Fibroblast of skin of left biceps (primary cell): ENCODE data around the gene RACGAP1.

Experiments used
- DNase-seq, 2 experiments: peaks; one replicate each; pipeline ENCODE4 v3.0.0-alpha.2; 2013; ENCODE audit warnings: low read depth in 2 of 2

Gene RACGAP1, protein sequence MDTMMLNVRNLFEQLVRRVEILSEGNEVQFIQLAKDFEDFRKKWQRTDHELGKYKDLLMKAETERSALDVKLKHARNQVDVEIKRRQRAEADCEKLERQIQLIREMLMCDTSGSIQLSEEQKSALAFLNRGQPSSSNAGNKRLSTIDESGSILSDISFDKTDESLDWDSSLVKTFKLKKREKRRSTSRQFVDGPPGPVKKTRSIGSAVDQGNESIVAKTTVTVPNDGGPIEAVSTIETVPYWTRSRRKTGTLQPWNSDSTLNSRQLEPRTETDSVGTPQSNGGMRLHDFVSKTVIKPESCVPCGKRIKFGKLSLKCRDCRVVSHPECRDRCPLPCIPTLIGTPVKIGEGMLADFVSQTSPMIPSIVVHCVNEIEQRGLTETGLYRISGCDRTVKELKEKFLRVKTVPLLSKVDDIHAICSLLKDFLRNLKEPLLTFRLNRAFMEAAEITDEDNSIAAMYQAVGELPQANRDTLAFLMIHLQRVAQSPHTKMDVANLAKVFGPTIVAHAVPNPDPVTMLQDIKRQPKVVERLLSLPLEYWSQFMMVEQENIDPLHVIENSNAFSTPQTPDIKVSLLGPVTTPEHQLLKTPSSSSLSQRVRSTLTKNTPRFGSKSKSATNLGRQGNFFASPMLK

DNA sequence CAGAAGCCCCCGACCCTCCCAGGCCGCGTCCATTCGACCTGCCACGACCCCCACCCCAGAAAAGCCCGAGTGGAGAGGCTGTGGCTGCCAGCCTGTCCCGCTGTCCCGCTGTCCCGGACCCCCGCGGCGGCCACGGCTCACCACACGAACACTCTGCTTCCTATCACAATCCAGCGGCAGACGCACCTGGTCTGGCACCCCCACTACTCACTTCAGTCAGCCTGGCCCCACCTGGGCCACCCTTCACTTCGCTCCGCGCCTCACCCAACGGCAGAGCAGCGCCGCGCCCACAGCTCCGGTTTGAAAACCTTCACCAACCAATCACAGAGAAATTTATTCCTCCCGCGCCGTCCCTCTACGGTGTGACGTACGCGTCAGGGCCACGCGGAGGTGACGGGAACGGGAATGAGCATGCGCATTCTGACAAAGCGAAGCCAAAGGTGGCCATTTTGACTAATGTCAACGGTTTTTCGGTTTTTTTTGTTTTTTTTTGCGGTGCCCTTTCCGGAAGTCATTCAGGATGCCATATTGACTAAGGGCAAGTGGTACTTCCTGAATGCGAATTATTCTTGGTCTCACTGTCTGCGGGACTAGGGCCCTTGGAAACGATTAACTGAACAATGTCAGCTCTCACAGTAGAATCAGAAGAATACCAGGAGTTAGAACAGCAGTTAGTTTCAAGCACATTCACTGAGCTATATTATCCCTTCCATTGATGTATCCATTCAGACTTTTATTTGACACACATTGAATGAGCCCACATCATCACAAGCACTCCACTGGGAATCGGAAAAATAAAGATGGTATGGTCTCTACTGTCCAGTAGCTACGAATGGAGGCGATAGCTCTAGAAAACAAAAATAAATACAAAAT is at the start of gene RACGAP1:
RACGAP1 (minus strand) TSS at position 308 of the 873 bp plus-strand sequence. CDS start 8,779 bp downstream, outside the sequence.
- DNase-seq = peak; percentile 96 to 97

DNA sequence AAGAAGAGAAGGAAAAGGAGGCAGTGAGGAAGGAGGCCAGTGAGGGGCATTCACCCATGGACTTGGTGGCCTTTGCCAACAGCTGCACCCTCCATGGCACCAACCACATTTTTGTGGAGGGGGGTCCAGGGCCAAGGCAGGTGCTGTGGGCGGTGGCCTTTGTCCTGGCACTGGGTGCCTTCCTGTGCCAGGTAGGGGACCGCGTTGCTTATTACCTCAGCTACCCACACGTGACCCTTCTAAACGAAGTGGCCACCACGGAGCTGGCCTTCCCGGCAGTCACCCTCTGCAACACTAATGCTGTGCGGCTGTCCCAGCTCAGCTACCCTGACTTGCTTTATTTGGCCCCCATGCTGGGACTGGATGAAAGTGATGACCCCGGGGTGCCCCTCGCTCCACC is 48.4 kb upstream of the RACGAP1 start:
- DNase-seq = no peak

DNA sequence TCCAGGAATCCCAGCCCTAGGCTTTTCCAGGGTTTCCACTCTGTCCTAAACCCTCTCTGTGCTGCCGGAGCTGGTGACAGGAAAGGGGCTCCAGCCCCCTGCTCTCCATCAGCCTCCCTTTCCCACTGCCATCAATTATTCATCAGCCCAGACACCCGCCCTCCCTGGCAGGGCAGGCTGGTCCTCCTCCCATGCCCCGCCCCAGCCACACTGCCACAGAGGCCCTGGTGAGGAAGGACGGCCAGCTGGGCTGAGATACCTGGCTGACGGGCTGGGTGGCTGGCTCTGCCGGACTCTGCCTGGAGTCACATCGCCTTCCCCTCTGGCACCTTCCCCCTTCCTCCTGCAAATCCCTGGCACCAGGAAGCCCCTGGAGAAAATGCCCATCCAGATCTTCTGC is 47.9 kb upstream of the RACGAP1 start:
- no peak for DNase-seq

DNA sequence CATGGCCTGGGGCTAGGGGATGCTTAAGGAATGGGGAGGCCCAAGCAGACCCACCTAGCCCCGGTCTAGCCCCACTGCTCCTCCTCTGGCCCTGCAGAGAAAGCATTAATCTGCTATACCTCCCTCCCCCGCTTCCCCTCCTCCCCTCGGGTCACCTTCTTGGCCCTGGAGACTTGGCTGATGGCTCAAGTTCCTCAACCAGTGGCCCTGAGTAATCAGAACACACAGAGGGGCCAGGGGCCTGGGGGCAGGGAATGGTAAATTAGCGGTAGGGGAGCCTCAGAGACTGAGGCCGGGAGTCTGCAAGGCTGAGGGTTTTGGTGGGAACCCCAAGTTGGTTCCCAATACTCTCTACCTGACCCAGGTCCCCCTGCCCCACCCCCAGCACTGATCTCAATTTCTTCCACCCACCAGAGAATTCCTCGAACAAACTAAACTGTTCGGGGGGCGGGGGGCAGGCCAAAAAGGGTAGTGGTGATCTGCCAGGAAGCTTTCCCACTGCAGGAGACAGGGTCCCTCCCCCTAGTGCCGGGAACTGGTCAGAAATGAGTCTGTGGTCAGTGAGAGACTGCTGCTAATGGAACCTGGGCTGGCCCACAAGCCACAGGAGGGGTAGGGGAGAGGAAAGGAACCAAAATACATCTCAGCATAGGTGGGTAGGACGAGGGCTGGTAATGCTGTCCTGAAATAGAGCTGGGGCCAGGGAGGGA is 47.1 kb upstream of the RACGAP1 start:
- no peak for DNase-seq

DNA sequence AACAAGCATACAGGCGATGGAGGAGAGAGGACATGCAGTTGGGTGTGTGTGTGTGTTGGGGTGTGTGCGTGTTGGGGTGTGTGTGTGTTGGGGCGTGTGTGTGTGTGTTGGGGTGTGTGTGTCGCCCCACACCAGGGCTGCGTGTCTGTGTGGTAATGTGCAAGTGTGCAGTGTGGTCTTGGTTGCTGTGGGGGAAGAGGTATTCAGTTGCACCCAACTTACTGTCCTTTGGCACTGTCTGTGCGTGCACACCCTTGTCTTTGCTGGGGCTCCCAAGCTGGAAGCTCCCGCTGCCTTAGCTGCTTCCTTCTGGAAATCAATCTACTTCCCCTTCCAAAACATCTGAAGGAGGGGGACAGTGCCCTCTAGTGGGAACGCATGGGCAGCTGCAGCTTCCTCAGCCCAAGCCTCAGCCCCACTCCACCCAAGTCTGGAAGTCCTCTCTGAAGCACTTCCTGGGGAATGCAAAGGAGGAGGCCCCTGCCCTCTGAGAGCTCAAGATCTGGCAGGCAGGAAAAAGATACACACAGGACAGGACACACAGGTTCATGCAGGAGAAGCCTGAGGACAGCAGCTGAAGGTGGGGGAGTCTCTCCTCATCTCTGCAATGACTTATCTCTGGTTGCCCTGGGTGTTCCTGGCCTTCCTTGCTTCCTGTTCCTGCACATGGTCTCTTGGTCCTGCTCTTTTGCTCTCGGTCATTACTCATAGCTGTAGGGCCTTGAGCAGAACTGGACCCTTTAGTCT is 45.2 kb upstream of the RACGAP1 start:
- peak in 1 of 2 experiments; percentile 59 for DNase-seq

DNA sequence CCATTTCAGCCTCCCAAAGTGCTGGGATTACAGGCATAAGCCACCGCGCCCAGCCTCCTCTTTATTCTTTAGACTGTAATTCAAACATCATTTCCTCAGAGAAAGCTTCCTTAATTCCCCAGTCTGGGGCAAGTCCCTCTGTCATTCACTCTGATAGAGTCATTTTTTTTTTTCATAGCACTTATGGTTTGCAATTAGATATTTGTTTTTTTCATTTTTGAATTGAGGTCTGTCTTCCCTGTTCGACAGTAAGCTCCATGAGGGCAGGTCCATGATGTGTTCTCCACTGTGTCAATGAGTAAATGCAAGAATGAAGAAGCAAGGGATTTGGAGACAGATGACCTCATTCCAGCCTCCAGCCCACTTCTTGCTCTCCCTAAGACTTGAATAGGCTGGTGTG is 44.2 kb upstream of the RACGAP1 start:
- DNase-seq = no peak

DNA sequence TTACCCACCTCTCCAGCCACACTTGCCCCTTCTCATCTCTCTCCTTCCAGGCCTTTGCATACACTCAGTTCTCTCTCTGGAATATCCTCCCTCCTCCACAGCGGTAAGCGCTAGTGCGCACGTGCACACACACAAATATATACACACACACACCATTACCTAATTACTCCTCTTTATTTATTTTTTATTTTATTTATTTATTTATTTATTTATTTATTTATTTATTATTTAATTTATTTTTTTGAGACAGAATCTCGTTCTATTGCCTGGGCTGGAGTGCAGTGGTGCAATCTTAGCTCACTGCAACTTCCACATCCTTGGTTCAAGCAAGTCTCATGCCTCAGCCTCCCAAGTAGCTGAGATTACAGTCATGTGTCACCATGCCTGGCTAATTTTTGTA is 43.8 kb upstream of the RACGAP1 start:
- no peak for DNase-seq

DNA sequence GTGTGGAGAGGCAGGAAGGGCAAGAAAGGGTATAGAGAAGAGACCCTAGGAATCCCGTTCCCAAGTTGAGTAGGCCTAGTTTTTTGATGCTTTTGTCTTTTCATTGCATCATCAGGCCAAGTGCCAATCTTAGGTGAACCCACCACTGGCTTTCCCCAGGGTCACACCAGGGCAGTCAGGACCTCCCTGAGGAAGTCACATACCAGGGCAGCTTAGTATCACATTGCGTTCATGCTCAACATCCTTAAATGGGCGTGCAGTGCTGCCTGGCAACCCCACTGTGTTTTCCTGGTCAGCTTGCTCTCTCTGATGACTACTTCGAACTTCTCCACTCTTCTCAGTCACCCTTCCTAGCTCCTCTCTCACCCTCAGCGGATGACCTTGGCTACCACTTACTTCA is 41.1 kb upstream of the RACGAP1 start:
- peak; percentile 57 to 67 for DNase-seq

DNA sequence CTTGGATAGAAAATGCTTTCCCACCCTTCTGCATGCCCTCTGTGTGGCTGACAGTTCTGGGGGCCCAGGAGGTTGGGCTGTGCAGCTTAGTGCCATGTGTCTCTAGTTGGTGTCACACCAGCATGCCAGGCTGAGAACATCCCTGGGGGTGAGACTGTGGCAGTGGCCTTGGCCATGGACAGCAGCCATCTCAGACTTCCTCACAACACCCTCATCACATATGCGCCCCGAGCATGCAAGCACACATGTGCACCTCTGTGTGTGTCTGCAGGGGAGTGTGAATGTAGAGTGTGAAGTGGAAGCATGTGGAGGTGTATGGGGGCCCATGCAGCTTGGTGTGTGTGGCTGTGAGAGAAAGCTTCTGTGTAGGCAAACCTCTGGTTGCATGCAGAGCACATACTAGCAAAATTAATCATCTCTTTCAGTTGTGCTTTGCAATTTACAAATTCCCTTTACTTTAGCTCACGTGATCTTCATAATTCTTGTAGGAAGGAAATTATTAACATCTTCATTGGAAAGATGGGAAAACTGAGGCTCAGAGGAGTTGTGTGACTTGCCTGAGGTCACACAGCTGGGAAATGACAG is 40.5 kb upstream of the RACGAP1 start:
- DNase-seq = no peak

DNA sequence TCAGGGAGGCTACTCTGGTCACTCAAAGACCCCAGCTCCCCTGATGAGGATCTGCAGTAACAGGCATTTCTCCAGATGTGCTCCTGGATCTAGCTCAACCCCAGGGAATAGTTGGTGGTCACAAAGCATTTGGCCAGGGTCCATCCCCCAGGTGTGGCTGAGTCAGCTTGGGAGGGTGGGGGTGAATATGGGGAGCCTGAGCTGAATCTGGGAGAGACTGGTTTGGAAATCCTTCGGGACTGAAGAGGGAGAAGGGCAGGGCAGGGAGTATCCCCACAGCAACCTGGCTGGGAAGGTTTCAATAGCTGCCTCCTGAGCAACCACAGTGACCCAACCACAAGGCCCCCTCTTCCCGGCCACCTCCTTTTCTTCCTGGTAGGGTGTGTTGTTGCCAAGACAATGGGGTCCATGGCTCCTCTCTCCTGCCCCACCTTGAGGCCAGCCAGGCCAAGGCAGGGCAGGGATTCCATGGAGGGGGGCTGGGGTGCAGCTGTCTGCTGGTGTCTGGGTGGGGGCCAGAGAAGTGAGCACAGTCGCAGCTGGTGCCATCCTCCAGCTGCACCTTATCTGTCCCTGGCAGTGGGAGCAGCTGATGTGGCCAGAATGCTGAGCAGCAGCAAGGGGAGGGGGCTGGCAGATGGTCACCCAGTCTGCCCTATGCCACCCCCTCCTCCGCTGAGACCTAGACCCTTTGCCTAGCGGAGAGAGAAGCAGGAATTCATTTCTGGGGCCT is 37.6 kb upstream of the RACGAP1 start:
- DNase-seq = no peak

DNA sequence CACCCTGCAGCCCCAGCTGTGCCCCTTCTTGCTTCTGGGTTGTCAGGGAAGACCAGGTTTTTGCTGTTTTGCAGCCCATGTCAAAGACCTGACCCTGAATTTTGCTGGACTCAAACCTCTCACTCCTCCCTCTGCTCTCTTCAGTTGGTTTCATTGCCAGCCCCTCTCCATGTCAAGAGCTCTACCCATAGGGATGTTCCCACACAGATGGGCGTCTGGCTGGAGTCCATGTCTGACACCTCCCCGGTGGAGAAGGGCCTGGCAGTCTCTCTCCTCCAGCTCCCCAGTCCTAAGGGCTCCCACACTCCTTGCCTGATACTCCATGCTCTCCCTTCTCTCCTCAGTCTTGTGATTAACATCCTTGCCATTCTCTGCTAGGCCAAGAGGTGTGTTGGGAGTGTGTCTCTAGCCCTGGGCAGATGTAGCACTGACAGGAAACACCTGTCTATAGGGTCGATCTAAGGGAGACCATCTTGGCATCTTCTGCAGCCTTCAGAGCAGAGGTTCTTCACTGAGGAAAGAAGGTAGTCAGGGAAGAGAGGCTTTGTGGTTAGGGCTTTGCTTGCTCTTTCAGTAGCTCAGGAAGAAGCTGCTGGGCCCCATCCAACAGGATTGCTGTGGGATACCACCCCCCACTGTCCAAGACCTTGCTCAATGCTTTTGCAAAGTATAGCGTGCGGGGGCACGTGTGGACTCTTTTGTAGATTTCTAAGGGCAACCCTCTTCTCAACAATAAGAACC is 36.8 kb upstream of the RACGAP1 start:
- no peak for DNase-seq

DNA sequence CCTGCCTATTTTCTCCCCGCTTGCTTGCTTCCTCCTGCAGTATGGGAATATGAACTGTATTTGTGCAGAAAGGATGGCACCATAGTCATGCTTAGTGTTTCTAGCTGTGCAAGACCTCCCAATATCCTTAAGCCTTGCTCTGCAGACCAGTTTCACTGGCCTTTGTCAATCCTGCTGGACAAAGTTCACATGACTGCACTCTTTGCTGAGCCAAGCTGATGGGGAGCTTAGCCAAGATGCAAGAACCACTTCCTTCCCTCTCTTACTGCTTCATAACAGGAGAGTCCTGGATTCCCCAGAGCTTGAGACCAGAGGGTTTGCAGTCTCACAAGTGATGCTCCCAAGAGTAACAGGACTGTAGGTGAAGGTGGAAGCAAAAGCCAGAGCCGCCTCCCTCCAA is 35.9 kb upstream of the RACGAP1 start:
- DNase-seq = no peak

DNA sequence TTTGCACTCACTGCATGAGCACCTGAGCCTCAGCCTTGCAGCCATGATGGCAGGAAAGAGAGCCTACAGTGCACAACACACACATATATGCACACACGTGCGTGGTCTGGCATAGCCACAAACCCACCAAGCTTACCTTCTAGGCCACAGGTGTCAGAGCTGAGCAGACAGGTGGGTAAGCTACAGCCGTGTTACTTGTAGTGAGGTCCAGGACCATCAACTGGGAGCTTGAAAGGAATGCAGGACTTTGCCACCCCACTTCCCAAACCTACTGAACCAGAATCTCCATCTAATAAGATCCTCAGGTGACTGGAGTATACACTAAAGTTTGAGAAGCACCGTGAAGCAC is 34.8 kb upstream of the RACGAP1 start:
- no peak for DNase-seq

DNA sequence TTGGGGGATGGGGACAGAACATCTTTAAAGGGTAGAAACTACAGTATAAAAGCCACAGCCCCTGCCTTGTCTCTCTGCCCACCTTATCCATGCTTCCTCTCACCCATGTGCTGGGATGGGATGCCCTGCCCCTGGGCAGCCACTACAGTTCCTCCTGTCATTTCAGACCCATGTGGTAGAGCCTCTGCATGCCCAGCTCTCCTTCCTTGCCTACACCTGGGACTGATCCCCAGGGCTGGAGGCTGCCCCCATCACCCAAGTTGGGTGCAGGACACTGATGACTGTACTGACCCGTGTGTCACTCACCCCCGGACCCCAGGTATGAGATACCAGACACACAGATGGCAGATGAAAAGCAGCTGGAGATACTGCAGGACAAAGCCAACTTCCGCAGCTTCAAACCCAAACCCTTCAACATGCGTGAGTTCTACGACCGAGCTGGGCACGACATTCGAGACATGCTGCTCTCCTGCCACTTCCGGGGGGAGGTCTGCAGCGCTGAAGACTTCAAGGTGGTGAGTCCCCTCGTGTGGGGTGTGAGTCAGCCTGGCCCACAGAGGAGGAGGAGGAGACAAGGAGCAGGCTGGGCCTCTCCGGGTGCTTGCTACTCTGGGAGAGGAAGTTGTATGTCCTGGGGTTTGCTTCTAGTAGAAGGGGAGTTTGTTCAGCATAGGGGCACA is 34.3 kb upstream of the RACGAP1 start:
- DNase-seq = no peak

DNA sequence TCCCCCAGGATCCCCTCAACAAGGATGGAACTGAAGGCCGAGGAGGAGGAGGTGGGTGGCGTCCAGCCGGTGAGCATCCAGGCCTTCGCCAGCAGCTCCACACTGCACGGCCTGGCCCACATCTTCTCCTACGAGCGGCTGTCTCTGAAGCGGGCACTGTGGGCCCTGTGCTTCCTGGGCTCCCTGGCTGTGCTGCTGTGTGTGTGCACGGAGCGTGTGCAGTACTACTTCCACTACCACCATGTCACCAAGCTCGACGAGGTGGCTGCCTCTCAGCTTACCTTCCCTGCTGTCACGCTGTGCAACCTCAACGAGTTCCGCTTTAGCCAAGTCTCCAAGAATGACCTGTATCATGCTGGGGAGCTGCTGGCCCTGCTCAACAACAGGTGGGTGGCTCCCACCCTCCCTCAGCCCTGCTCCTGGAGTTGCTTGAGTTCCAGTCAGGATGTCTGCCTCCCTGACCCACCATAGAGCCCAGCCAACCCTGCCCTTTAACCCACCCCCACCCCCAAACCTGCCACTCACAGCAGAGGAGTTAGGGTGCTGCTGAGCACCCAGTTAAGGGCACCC is 33.5 kb upstream of the RACGAP1 start:
- DNase-seq = no peak

DNA sequence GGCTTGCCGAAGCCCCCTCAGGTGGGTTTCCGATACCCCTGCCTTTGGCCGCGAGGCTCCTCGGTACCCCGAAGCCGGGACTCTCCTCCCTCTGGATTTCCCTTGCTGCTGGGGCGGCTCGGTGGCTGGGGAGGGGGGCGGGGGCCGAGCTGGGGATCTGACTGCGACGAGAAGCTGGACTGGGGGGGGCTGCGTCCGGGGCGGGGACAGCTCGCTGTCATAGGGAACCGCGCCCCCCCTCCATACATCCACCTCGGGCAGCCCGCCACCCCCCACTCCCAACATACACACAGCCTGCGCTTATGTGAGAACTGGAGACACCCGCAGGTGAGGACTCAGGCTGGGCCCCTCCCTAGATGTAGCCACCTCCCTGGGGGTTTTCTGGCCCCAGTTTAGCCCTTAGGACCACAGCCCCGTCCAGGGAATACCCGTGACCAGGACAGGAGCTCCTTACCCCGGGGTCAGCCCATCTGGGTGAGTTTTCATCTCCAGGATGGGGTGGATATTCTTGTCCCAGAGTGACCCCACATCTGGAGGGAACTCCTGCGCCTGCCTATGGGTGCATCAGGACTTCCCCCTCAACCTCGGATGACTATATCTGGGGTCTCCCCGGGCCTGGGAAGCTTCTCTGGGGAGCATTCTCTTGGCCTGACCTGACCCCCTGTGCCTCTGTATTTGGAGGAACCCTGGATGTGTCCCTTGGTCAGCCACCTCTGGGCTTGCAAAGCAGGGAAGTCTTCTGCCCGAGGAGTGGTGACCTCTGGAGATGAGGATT is 32.8 kb upstream of the RACGAP1 start:
- DNase-seq = no peak

DNA sequence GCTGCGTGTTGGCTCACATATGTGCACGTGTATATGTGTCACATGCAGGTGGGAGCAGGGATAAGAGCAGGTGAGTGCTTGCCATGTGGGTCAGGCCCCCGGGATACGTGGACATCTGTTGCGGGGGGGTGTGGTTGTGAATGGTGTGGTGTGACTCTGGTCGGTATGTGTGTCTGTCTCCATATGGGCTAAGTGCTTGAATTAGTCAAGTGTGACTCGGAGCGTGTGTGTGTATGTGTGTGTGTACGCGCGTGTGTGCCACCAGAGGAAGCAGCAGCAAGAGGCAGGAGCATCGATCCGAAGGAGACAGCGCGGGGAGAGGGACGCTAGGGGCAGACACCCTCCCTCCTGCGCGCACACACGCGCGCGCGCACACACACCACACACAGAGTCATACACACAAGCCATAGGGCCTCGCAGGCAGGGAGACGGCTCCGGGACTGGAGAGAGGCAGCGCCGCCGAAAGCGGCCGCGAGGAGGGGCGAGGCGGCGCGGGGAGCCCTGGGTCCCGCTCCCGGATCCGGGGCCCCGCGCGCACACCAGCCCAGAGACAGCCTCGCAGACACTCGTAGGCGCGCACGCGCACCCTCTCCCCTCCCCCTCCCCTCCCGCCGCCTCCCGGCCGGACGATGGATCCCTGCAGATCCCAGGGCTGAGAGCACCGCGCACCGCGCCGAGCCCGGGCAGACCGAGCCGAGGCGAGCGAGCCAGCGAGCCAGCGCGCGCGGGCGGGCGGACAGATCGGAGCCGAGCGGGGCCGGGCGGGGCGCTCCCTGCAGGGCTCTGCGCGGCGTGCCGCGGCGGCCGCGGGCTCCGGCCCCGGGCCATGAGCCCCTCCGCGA is 31.9 kb upstream of the RACGAP1 start, which contains the start of gene ASIC1:
ASIC1 (plus strand) TSS at position 597 of the 842 bp plus-strand sequence. CDS start 1,171 bp downstream, outside the sequence.
- peak; percentile 34 to 47 for DNase-seq
